ENCODE measurements around the gene EMC8. TPM values are rescaled to one million over a fixed set of nuclear protein-coding genes. Genes with fewer than 3 reads are reported as not detected.
"Not testable (repeated sequence)": the region's sequence is repeated elsewhere in the genome, so short reads cannot be mapped to it uniquely, and the experiment has no call there.

Gene EMC8
- polyA plus RNA-seq, 10 donors = 16.0 to 23.4 (median 19.6) TPM

GRCh38 chr16:85817195-85817594, 17.9 kb upstream of the EMC8 start:
- DNase-seq = not testable (repeated sequence)

GRCh38 chr16:85816159-85816558, 16.8 kb upstream of the EMC8 start:
- DNase-seq = no peak

- DNase-seq = no peak
Observed at GRCh38 chr16:85812811-85813700, 13.7 kb upstream of the EMC8 start.

GRCh38 chr16:85812031-85812807, 12.9 kb upstream of the EMC8 start:
- no peak for DNase-seq

- DNase-seq = no peak
Observed at GRCh38 chr16:85810742-85811115, 11.4 kb upstream of the EMC8 start.

GRCh38 chr16:85810097-85810741, 10.9 kb upstream of the EMC8 start:
- DNase-seq = no peak

GRCh38 chr16:85809645-85810044, 10.3 kb upstream of the EMC8 start:
- no peak for DNase-seq

- DNase-seq = no peak
Observed at GRCh38 chr16:85808926-85809325, 9.6 kb upstream of the EMC8 start.

GRCh38 chr16:85808104-85808503, 8.8 kb upstream of the EMC8 start:
- not testable (repeated sequence) for DNase-seq

- DNase-seq = not testable (repeated sequence)
Observed at GRCh38 chr16:85807340-85807739, 8.0 kb upstream of the EMC8 start.

GRCh38 chr16:85806539-85806938, 7.2 kb upstream of the EMC8 start:
- no peak for DNase-seq

GRCh38 chr16:85805442-85806045, 6.2 kb upstream of the EMC8 start:
- DNase-seq = no peak

- no peak for DNase-seq
Observed at GRCh38 chr16:85803570-85803969, 4.2 kb upstream of the EMC8 start.

- DNase-seq = no peak
Observed at GRCh38 chr16:85800321-85800669, 951 bp upstream of the EMC8 start.

GRCh38 chr16:85798901-85799496, 345 bp downstream of the EMC8 start:
- DNase-seq = no peak

- no peak for DNase-seq
Observed at GRCh38 chr16:85798283-85798776, 1.0 kb downstream of the EMC8 start.

- DNase-seq = no peak
Observed at GRCh38 chr16:85796599-85796998, 2.7 kb downstream of the EMC8 start.

GRCh38 chr16:85796152-85796551, 3.2 kb downstream of the EMC8 start:
- no peak for DNase-seq

GRCh38 chr16:85794696-85795095, 4.6 kb downstream of the EMC8 start:
- DNase-seq = no peak

GRCh38 chr16:85793662-85794298, 5.6 kb downstream of the EMC8 start:
- DNase-seq = no peak

GRCh38 chr16:85789773-85790172, 9.6 kb downstream of the EMC8 start:
- DNase-seq = no peak

Measured in muscle of back (tissue), 11 donors.